Endometrial microvascular endothelial cells (primary cell): Measurements from ENCODE around the gene IL20RA. TPM values are rescaled to one million over a fixed set of nuclear protein-coding genes. Genes with fewer than 3 reads are reported as not detected.
"Not testable (repeated sequence)": the region's sequence is repeated elsewhere in the genome, so short reads cannot be mapped to it uniquely, and the experiment has no call there.

Experiments used
- in situ Hi-C: cut with HindIII; loops from 2 replicates; pipeline ENCODE4 v1.10.0; 2017; ENCODE audit warnings: low sequenced_read_pairs, low pct_unique_long_range_greater_than_20kb; ENCODE audit errors: inconsistent ontology term
- total RNA-seq: library from RNA; depleted of rRNA; stranded (reverse); fragments of >200 nt; gene quantifications from one replicate; pipeline ENCODE4 v1.2.3, GENCODE V29; 2015; ENCODE audit errors: inconsistent ontology term

Gene IL20RA
- total RNA-seq, 1 donor from 2014 or later, result not detected

DNA sequence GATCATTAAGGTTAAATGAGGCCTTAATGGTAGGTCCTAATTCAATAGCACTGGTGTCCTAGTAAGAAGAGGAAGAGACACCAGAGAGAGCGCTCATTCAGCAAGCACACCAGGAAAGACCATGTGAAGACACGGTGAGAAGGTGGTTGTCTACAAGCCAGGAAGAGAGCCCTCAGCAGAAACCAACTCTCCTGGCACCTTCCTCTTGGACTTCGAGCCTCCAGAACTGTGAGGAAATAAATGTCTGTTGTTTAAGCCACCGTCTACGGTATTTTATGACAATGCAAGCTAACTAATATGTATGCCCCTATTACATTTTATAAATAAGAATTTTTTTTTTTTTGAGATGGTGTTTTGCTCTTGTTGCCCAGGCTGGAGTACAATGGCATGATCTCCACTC lies 59.3 kb downstream of the IL20RA start:
- in situ Hi-C loops, result no loop called here

DNA sequence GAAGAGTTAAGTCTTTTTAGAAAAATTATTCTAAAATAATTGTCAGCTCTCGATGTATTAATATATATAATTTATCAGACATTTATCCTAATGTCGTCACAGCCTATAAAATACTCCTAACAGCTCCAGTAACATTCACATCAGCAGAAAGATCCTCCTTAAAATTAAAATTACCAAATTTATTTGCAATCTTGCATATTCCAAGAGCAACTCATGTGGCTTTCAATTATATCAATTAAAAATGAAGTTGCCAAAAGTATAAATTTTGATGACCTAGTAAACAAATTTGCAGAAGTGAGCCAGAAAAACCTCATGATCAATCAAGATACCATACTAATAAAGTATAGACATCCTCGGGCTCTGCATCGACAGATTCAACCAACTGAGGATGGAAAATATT lies 60.2 kb downstream of the IL20RA start:
- in situ Hi-C loops, result no loop called here

DNA sequence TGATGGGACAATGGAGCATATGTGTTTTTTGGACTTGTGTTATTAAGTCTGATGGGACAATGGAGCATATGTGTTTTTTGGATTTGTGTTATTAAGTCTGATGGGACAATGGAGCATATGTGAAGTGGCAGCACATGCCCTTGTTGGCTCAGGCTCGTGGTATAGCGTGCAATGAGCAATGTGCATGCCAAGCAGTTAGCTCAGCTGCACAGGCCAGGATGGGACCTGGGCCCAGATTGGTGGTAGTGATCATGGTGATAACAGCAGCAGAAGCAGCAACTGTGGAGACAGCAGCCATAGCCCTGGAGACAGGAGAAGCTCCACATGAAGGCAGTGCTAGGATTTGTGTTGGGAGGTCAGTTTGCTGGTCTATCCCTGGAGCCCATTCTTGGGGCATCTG lies 61.1 kb downstream of the IL20RA start:
- in situ Hi-C loops, result no loop called here

DNA sequence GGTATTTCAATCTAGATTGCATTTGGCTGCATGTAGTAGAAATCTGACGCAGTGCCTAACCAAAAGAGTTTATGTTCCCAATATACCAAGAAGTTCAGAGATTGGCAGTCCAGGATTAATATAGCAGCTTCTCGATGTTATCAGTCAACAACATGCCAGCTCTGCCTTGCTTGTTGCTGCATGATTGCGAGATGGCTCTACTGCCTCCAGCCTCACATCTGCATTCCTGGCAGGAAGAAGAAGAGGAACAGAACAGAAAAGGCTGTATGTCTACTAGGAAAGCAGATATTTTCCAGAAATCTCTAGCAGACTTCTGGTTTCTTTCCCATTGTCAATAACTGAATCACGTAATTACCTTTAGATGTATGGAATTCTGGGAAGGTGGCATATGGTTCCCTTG lies 61.8 kb downstream of the IL20RA start:
- in situ Hi-C loops, result no loop called here

DNA sequence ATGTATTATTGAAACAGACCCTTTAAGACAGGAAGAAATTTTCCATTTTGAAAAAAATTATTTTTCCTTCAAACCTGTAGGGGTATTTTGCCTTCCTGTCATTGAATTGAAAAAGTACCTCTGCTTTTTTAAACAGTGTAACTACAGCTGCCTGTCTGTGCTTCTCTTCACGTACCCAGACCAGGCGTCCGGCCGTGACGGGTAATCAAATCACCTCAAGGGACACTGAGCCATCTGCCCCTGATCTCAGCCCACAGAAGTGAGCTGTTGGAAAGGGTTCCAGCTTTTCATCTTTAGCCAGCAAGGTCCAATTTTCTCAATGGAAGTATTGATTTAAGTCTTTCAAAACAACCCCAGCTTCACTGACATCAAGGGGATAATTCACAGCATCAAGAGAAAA lies 64.7 kb downstream of the IL20RA start:
- in situ Hi-C loops, result no loop called here

DNA sequence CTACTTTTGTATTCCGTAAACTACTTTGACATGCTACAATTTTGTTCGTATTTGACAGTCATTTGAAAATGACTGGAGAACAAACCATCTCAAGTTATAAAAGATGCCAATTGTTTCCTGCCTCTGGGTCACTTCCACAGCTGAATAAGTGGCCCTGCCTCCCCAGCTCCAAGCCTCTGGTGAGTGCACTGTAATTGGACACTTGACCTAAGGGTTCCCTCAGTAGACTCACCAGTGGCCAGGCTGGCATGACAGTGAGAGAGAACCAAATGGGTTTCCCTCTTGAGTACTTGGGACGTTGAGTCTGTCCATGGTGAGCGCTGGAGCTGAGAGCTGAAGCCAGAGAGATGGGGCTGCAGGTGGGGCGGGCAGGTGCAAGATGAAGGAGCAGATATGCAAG lies 65.6 kb downstream of the IL20RA start:
- in situ Hi-C loops, result no loop called here

DNA sequence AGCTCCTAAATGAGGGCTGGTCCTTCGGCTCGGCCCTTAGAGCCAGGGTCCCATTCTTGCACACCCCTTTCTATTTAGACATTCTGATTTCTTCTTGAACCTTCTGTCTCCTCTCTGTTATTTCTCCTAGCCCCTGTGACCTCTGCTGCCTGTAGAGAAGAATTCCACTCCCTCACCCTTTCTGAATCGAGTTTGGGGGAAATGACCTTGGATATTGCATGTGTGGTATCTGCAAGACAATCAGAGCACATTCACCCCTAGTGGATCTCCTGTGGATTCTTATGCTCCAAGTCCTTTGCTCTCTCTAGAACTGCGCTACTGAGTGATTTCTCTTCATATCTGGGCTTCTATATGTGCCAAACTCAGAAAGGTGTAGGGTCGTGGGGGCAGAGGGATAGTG lies 67.7 kb downstream of the IL20RA start:
- in situ Hi-C loops, result no loop called here

DNA sequence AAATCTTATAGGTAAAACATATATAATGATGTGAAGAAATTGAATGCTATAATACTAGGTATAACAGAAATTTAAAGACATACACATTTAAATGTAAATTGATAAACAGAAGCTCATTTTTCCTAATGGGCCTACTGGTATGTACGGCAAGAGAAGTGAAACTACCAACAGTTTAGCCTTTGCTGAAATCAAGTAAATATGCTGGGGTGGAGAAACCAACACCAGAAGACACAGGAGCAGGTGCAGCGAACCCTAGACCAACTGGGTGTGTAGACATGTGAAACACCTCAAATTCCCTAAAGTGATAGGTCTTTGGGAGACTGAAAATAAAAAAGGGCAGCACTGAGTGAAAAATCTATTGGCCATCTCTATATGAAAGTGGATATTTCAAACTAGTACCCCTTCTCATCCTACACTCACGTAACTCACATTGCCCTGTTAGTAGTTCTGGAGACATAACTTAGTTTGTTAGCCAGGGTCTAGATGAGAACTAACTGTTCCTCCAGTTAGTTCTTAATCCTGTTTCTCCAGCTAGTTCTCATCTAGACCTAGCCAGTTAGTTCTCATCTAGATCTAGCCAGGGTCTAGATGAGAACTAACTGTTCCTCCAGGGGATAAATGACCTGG lies 69.6 kb downstream of the IL20RA start:
- in situ Hi-C loops, result no loop called here

DNA sequence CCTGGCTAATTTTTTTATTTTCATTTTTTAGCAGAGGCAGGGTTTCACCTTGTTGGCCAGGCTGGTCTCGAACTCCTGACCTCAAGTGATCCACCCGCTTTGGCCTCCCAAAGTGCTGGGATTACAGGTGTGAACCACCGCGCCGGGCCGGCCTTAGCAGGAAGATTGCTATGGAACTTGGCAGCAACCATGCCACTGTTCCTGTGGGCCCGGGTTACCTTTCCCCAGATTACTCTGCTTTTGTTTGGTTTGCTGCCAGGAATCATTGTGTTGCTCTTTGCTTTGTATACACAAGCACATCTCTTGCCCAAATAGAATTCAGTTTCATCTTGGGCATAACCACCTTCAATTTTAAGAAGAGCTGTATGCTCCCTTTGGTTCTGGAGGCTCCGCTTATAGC lies 71.0 kb downstream of the IL20RA start:
- in situ Hi-C loops, result not testable (repeated sequence)

DNA sequence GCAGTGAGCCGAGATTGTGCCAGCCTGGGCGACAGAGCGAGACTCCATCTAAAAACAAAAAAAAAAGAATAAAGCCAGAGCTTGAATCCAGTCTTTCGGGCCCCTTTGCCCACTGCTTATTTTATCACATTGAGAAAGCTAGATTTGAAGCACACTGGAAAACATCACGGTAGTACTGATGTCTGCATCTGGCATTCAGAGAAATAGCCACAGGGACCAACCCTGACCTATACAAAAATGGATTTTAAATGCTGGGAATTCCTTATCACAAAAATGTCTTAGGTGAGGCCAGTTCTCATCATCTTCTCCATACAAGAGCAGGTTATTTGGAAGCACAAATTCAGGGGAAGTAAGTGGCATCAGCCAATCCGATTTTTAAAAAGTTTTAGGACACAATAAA lies 73.2 kb downstream of the IL20RA start:
- in situ Hi-C loops, result no loop called here

DNA sequence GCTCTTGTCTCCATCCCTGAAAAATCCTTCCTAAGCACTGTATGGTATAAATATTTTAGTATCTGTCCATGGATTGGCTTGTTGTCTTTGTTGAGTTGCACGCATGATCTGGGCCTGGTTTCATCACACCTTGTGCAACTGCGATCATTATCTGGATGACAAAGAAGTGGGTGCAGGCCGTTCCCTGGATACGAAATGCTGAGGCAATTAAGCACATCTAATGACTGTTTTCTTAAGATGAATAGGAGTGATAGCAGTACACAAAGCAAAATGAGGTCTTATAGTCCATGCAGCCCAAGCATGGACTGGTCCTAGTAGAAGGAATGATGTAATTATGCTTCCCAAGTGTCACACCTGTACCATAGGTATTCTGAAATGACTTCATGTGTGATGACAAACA lies 74.8 kb downstream of the IL20RA start:
- in situ Hi-C loops, result no loop called here

DNA sequence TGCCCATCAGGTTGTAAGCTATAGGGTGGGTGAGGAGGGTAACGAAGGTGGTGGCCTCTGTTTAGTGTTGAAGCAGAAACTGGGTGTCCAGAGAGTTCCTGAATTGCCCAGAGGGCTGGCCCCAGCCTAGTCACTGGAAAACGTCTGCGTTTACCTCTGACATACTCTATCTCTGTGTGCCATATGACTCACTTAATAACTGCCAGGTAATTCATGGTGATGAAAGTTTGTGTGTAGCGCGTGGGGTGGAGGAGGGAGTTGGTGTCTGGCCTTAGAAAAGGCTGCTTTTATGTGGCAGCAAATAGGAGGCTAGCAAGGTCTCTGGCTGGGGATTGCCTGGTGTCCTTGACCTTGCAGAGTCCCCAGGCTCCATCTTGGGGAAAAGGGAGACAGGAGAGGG lies 75.3 kb downstream of the IL20RA start:
- in situ Hi-C loops, result no loop called here

DNA sequence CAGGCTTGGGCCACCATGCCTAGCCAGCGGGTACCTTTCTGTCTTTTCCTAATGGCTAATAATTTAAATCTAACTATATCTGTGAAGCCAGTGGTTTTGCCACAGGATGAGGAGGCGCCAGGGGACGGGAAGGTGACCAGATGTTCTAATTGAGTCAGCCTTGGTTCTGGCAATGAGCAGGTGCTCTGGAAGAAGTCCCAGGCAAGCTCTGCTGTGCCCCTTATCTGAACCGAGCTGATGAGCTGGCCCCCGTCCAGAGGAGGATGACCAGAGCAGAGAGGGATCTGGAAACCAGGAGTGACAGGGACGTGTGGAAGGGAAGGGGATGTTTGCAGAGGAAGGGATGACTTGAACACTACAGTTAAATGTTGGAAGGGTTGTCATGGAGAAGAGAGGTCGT lies 75.9 kb downstream of the IL20RA start:
- in situ Hi-C loops, result no loop called here

DNA sequence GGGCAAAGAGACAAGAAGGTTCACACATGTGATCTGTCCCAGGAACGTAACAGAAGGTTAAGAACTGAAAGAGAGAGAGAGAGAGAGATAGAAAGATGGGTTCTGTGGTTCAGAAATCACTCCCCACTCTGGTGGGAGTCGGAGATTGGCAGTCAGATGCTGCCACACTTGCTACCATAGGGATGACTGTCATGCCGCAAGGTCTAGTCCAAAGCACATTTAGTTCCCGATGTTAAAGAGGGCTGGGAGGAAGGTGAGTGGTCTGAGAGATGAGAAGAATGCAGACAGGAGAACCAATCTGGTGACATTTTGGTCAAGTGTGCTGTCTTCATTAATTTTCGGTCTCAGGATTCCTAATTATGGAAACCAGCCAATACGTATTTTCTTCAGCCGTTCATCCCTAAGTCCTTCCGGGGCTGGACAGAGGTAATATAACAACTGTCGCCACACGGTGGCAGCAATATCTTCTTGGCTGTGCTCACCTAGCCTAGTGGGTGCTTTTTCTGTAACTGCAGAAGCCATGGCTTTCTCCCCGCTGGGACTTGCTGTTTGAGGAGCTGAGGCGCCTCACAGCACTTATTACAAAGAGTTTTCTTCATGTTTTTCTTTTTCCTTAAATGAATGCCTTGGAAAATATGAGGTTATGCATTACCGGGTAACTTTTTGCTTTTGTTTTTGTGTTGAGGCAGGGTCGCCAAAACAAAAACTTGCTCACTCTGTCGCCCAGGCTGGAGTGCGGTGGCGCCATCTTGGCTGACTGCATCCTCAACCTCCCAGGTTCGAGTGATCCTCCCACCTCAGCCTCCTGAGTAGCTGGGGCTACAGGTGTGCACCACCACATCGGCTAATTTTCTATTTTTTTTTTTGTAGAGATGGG lies 76.7 kb downstream of the IL20RA start:
- in situ Hi-C loops, result no loop called here

DNA sequence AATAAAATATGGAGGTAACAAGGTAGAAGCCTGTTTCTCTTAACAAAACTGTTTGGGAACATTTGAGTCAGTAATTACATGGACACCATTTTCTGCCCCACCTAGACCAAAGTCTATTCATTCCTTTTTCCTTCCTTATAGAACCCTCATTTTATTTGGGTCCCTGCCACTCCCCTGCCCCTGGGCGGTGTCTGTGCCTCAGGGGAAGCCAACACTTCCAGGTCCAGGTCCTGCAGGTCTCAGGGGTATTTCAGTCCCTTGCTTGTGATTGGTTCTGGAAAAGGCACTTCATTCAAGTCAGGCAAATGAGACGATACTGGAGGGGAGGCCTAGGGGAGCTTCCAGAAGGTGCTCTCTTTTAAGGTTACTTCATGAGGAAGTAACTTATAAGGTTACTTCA lies 80.4 kb downstream of the IL20RA start:
- in situ Hi-C loops, result no loop called here

DNA sequence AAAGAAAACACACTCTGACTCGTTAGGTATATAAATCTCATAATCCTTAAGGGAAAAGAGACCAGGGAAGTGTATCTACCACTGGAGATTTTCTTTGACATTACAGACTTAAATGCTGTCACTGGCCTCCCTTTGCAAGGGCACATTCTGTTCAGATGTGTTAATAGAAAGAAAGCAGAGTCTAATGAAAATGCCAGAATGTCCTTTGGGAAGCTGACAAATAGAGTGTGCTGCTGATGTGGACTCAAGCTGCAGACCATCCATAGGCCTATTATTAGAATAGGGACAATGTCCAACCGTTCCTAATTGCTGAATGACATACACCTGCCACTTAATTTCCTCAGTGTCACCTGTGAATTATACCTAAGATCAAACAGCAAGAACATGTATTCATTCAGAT lies 81.5 kb downstream of the IL20RA start:
- in situ Hi-C loops, result no loop called here

DNA sequence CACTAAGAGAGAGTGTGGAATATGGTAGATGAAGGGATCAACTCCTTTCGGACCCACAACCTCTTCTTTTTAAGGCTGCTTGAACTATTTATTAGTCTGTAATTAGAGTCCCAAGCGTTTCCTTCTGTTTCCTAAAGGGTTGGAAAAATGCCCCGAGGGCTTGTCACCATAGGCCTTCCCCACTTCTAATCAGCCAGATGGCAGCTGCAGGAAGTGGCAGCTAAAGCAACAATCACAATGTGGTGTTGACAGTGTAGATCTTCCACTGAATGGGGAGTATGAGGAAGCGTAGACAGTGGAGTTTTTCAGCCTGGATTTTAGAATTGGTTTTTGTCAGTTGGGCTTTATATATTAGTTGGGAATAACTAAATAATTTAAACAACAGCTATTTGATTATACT lies 82.1 kb downstream of the IL20RA start:
- in situ Hi-C loops, result no loop called here

DNA sequence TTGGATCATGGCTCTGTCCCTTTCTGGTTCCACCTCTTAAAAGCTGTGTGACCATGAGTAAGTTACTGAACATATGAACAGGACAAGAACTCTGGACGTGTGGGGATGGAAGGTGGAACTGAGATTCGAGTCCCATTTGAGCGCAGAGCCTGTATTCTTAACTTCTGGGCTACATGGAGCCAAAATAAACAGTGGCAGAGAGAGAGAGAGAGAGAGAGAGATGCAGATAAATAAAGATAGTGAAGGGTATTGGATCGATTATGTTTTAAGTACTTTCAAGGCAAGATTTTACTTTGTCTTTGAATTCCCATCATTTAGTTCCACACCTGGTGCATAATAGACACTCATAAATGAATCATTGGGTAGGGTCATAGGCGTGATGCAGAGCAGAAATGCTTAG lies 82.9 kb downstream of the IL20RA start:
- in situ Hi-C loops, result no loop called here

DNA sequence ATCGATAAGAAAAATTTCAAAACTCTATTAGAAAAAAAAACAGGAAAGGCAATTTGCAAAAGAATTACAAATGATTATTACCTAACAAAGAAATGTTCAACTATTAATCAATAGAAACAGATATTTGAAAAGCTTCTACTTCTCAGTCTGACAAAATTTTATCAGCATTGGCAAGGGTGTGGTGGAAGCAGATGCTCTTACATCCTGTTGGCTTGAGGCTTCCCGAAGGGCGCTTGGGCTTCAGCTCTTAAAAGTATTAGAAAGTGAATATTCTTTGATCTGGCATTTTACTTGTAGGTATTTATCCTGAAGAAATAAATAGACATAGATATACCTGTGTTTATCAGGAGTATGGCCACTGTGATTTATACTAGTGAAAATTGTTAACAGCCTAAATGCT lies 84.0 kb downstream of the IL20RA start:
- in situ Hi-C loops, result no loop called here

DNA sequence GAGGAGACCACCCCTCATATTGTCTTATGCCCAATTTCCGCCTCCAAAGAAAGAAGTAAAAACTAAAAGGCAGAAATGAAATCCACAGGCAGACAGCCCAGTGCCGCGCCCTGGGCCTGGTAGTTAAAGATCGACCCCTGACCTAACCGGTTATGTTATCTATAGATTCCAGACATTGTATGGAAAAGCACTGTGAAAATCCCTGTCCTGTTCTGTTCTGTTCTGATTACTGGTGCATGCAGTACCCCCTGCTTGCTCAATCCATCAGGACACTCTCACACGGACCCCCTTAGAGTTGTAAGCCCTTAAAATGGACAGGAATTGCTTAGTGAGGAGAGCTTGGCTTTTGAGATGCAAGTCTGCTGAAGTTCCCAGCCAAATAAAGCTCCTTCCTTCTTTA lies 84.8 kb downstream of the IL20RA start:
- in situ Hi-C loops, result not testable (repeated sequence)

DNA sequence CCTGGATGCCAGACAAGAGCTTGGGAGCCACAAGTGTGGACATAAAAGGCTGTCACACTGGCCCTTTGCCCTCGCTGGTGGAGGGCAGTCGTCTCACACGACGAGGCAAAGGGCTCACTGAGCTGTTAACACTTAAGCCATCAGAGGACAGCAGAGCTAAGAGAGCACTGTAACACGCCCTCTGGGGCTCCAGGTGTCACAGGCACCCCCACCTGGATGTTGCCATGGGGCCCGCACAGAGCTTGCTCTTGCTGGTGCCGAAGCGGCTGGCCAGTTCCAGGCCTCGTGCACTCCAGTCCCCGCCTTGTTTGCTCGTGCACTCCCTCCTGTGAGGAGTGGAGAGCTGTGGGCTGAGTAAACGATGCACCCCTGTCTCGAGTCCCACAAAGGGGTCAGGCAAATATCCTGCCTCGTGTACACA lies 85.3 kb downstream of the IL20RA start:
- in situ Hi-C loops, result no loop called here
